GM12872 (cell line): Measurements from ENCODE around the gene CDK16.

Experiments
- CTCF ChIP-seq: IDR thresholded peaks from 3 replicates; pipeline ENCODE4 v1.5.1; 2011; ENCODE audit warnings: low read depth, mild to moderate bottlenecking, low read length, moderate library complexity; ENCODE audit not compliant: insufficient read depth

The CDK16 gene

GRCh38 chrX:47224896-47225290 is 6.4 kb downstream of the CDK16 start:
- TF ChIP-seq CTCF = no peak

GRCh38 chrX:47226071-47226470 is 7.6 kb downstream of the CDK16 start:
- no peak for TF ChIP-seq CTCF

- no peak for TF ChIP-seq CTCF
These were observed 8.3 kb downstream of the CDK16 start for GRCh38 chrX:47226531-47227333.

GRCh38 chrX:47227334-47227583 is 8.8 kb downstream of the CDK16 start:
- no peak for TF ChIP-seq CTCF

- TF ChIP-seq CTCF = no peak
These were observed 10.2 kb downstream of the CDK16 start for GRCh38 chrX:47228550-47229270.

- no peak for TF ChIP-seq CTCF
These were observed 10.9 kb downstream of the CDK16 start for GRCh38 chrX:47229427-47229826.

GRCh38 chrX:47230136-47230868 is 11.8 kb downstream of the CDK16 start:
- no peak for TF ChIP-seq CTCF
